Thyroid gland (tissue), 4 donors: ENCODE data around the gene CCDC82. TPM values are rescaled to one million over a fixed set of nuclear protein-coding genes. Genes with fewer than 3 reads are reported as not detected.

Experiments
- DNase-seq, 2 donors: peaks; one replicate each; pipeline ENCODE4 v3.0.0-alpha.2; 2019
- H3K27ac ChIP-seq, 3 donors: fragments of 200-600 bp; sonication (generic); 1 replicate in 2 of 3; 2 replicates in 1 of 3; pipeline ENCODE4 v1.5.1; 2016 to 2019; ENCODE audit warnings: mild to moderate bottlenecking in 1 of 3, moderate library complexity in 1 of 3
- H3K27me3 ChIP-seq: fragments of 200-600 bp; sonication (generic); one replicate; pipeline ENCODE4 v1.5.1; 2019
- H3K36me3 ChIP-seq, 2 donors: fragments of 200-600 bp; sonication (generic); one replicate each; pipeline ENCODE4 v1.5.1; 2016 to 2019
- H3K4me1 ChIP-seq, 2 donors: fragments of 200-600 bp; sonication (generic); one replicate each; pipeline ENCODE4 v1.5.1; 2017 to 2019
- H3K4me3 ChIP-seq, 3 donors: fragments of 200-600 bp; sonication (generic); replicated peaks in 1 of 3; 1 replicate in 2 of 3; 2 replicates in 1 of 3; pipeline ENCODE4 v1.5.1; 2016; ENCODE audit warnings: mild to moderate bottlenecking in 1 of 3
- H3K9me3 ChIP-seq: fragments of 200-600 bp; sonication (generic); one replicate; pipeline ENCODE4 v1.5.1; 2017
- POLR2A ChIP-seq, 2 donors: fragments of 450-650 bp; IDR thresholded peaks; one replicate each; pipeline ENCODE4 v1.6.1; 2017; ENCODE audit warnings: antibody characterized with exemption in 2 of 2, mild to moderate bottlenecking in 2 of 2, moderate library complexity in 1 of 2
- WGBS, 2 donors: methylation state at CpG; one replicate each; pipeline ENCODE4 v1.1.5; 2017; 5-methylcytosine and 5-hydroxymethylcytosine counted together
- intact Hi-C: fragments of 100-400 bp; cut with DNase I; formaldehyde crosslinking; loops from one replicate; pipeline ENCODE4 v1.15.1; 2023
- total RNA-seq, 4 donors: library from RNA; depleted of rRNA; stranded (reverse); fragments of >200 nt; gene quantifications; one replicate each; pipeline ENCODE4 v1.2.3, GENCODE V29; 2016
- TF ChIP-seq, protein P1 (sequence below), 6 experiments: fragments of 200-600 bp in 3 of 6; fragments of 450-650 bp in 3 of 6; sonication (generic) in 3 of 6; IDR thresholded peaks; one replicate each; pipeline ENCODE4 v1.5.1; 2016 to 2019; ENCODE audit warnings: antibody characterized with exemption in 6 of 6, mild to moderate bottlenecking in 2 of 6, inconsistent platforms in 1 of 6, moderate library complexity in 1 of 6

Gene CCDC82
- total RNA-seq, 4 donors from 2014 or later = 24.8 to 44.9 (median 28.8) TPM

DNA sequence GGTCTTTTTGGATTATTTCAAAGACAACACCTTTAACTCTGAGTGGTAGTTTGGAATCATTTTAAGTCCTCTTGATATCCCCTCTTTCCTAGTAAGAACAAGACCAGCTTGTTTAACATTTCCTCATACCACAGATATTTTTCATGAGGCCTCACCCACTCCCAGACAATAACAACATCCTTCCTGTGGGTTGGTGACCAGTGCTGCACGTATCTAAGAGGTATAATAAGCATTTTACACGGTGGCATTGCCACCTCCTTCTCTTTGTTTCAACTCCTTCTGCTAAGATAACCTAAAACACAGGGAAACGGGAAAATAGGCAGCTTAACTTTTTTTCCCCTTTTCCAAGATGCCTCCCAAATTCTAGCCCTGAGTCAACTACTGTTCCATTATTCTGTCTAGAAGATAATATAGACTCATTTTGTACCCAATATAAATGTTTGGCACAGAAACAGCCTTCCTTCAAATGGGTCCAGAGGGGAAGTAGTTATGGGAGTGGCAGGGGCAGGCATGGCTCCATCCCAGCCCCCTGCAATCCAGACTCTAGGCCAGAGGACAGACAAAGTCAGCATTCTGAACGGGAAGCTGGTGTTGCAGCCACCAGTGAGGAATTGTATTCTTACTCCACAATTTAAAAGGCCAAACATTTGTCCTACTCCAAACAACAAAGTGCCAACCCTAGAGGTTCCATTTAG lies 75.2 kb downstream of the CCDC82 start:
- Histone ChIP-seq H3K36me3 (no peaks in the 10 kb centered on the region), H3K9me3 (no peaks in the 10 kb centered on the region), H3K27me3 (no peaks in the 10 kb centered on the region), H3K4me1 (peaks cover 60 to 73% of the 10 kb centered on the region in 2 donors), H3K4me3 (no peak overlapping the region), H3K27ac (peak overlapping the region; percentile 85 to 95 (median 95))
- DNase-seq = peak in 1 of 2 donors; percentile 21
- WGBS, 2 donors = 37 to 40% methylated on average over 4 of the region's 4 CpGs
- intact Hi-C loops = no loop called here
- TF ChIP-seq, protein P1, sequence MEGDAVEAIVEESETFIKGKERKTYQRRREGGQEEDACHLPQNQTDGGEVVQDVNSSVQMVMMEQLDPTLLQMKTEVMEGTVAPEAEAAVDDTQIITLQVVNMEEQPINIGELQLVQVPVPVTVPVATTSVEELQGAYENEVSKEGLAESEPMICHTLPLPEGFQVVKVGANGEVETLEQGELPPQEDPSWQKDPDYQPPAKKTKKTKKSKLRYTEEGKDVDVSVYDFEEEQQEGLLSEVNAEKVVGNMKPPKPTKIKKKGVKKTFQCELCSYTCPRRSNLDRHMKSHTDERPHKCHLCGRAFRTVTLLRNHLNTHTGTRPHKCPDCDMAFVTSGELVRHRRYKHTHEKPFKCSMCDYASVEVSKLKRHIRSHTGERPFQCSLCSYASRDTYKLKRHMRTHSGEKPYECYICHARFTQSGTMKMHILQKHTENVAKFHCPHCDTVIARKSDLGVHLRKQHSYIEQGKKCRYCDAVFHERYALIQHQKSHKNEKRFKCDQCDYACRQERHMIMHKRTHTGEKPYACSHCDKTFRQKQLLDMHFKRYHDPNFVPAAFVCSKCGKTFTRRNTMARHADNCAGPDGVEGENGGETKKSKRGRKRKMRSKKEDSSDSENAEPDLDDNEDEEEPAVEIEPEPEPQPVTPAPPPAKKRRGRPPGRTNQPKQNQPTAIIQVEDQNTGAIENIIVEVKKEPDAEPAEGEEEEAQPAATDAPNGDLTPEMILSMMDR (IDR thresholded peaks at IDR 0.05) = no peak
- TF ChIP-seq POLR2A (IDR thresholded peaks at IDR 0.05) = peak in 1 of 2 donors; percentile 25

DNA sequence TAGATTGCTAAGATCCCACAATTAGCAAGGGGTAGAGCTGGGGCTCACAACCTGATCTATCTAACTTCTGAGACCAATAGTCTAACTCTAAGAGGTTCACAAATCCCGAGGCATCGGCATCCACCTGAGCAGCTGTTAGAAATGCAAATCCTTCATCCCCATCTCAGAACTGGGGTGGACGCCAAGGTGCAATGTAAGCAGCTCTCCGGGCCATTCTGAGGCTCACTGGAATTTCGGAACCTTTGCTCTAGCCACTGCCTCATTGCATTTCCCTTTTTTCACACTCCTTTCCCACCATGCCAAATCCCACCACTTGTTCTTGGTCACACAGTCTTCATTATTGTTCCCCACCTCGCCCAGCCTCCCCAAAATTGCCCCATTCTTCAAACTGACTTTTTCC lies 76.5 kb downstream of the CCDC82 start:
- peak overlapping the region; percentile 85 to 95 (median 95) for H3K27ac ChIP-seq
- peak; percentile 82 to 90 for DNase-seq
- H3K4me3 ChIP-seq = no peak overlapping the region
- intact Hi-C loops = no loop called here
- WGBS, 2 donors = 38 to 55% methylated on average over 6 of the region's 6 CpGs
- peaks cover 55 to 73% of the 10 kb centered on the region in 2 donors for H3K4me1 ChIP-seq
- no peaks in the 10 kb centered on the region for H3K27me3 ChIP-seq
- H3K9me3 ChIP-seq = no peaks in the 10 kb centered on the region
- no peak for TF ChIP-seq POLR2A (IDR thresholded peaks at IDR 0.05)
- TF ChIP-seq, protein P1 (IDR thresholded peaks at IDR 0.05) = no peak
- H3K36me3 ChIP-seq = no peaks in the 10 kb centered on the region

DNA sequence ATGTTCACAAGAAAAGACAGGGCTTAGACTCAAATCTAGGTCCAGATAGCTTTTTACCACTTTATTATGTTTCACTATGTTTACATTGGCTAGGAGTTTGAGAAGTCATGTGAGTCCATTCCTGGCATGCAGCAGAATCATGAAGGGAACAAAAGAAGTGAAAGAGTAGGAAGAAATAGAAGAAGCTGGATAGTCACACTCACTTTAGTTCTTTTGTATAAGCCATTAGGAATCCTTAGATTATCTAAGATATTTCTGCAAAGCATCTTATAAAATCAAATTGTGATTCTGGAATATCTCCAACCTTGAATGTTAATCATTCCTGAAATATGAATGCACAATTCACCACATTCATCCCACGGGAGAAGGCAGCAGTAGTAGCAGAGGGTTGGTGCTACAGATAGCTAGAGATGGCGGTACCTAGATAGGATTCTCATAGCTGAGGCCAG lies 78.6 kb downstream of the CCDC82 start:
- WGBS, 2 donors = 59 to 79% methylated on average over 2 of the region's 2 CpGs
- Histone ChIP-seq H3K27ac (peak overlapping the region in 2 of 3 donors; percentile 64 to 95), H3K9me3 (no peaks in the 10 kb centered on the region), H3K27me3 (no peaks in the 10 kb centered on the region), H3K36me3 (no peaks in the 10 kb centered on the region), H3K4me3 (no peak overlapping the region), H3K4me1 (peaks cover 61 to 76% of the 10 kb centered on the region in 2 donors)
- intact Hi-C loops = no loop called here
- peak in 1 of 2 donors; percentile 13 for DNase-seq
- peak in 1 of 2 donors; percentile 21 for TF ChIP-seq POLR2A (IDR thresholded peaks at IDR 0.05)
- TF ChIP-seq, protein P1 (IDR thresholded peaks at IDR 0.05) = no peak

DNA sequence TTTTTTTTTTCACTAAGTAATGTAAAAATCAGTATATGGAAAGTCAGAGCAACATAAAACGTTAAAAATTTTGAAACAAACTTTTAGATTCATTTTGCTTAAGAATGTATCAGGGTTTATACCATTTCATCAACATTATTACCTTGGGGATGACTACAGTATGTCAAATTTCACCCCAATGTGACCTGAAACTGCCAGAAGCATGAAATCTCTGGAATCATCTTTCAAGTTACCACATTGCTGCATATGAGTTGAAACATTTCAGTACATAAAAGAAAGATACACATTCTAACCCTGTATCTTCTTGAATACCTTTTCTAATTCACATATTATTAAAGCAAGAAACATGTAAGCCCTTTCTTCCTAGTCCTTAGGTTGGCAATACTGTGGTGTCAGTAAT lies 79.5 kb downstream of the CCDC82 start:
- intact Hi-C loops = no loop called here
- no peaks in the 10 kb centered on the region for H3K36me3 ChIP-seq
- H3K9me3 ChIP-seq = no peaks in the 10 kb centered on the region
- TF ChIP-seq, protein P1 (IDR thresholded peaks at IDR 0.05) = no peak
- TF ChIP-seq POLR2A (IDR thresholded peaks at IDR 0.05) = no peak
- H3K4me1 ChIP-seq = peaks cover 64 to 79% of the 10 kb centered on the region in 2 donors
- no peaks in the 10 kb centered on the region for H3K27me3 ChIP-seq
- H3K4me3 ChIP-seq = no peak overlapping the region
- 81 to 82% methylated on average over 1 of the region's 1 CpG for WGBS, 2 donors
- DNase-seq = no peak
- peak overlapping the region in 2 of 3 donors; percentile 64 to 95 for H3K27ac ChIP-seq

DNA sequence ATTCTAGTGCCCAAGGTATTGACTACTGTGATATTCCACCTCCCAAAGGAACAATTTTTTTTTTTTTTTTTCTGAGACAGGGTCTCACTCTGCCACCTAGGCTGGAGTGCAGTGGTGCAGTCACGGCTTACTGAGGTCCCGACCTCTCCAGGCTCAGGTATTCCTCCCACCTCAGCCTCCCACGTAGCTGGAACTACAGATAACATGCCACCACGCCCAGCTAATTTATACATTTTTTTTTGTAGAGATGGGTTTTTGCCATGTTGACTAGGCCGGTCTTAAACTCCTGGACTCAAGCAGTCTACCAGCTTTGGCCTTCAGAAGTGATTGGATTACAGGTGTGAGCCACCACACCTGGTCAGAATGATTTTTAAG lies 80.1 kb downstream of the CCDC82 start:
- Histone ChIP-seq H3K9me3 (no peaks in the 10 kb centered on the region), H3K27me3 (no peaks in the 10 kb centered on the region), H3K4me1 (peaks cover 60 to 77% of the 10 kb centered on the region in 2 donors), H3K27ac (no peak overlapping the region), H3K36me3 (no peaks in the 10 kb centered on the region), H3K4me3 (no peak overlapping the region)
- no peak for DNase-seq
- no peak for TF ChIP-seq POLR2A (IDR thresholded peaks at IDR 0.05)
- TF ChIP-seq, protein P1 (IDR thresholded peaks at IDR 0.05) = no peak
- 79 to 100% methylated on average over 5 of the region's 5 CpGs for WGBS, 2 donors
- intact Hi-C loops = no loop called here
